HUES64 (cell line): ENCODE results near the gene GPR183.

Experiments used
- H3K27ac ChIP-seq: 2 replicates; pipeline ENCODE4 v1.7.0; 2013; ENCODE audit warnings: low read depth, low read length, inconsistent platforms
- H3K27me3 ChIP-seq: 2 replicates; pipeline ENCODE4 v1.6.1; 2013; ENCODE audit warnings: mild to moderate bottlenecking, low read length; ENCODE audit not compliant: insufficient read depth
- H3K36me3 ChIP-seq: 2 replicates; pipeline ENCODE4 v1.6.1; 2013; ENCODE audit warnings: mild to moderate bottlenecking, low read length; ENCODE audit not compliant: insufficient read depth
- H3K4me1 ChIP-seq: 2 replicates; pipeline ENCODE4 v1.6.1; 2013; ENCODE audit warnings: mild to moderate bottlenecking, low read length, moderate library complexity; ENCODE audit not compliant: insufficient read depth
- H3K4me3 ChIP-seq: 2 replicates; pipeline ENCODE4 v1.5.1; 2013; ENCODE audit warnings: mild to moderate bottlenecking, low read length, moderate library complexity
- H3K9ac ChIP-seq: 2 replicates; pipeline ENCODE4 v1.6.1; 2013; ENCODE audit warnings: mild to moderate bottlenecking, low read depth, low read length
- H3K9me3 ChIP-seq: 2 replicates; pipeline ENCODE4 v1.6.1; 2013; ENCODE audit warnings: low read depth, low read length; ENCODE audit not compliant: insufficient read depth
- WGBS: fragments of 150-250, 120-280 bp; methylation state at CpG from one replicate; pipeline ENCODE4 v1.1.7; 2013; ENCODE audit warnings: missing lambda C conversion rate; 5-methylcytosine and 5-hydroxymethylcytosine counted together

Gene GPR183

DNA sequence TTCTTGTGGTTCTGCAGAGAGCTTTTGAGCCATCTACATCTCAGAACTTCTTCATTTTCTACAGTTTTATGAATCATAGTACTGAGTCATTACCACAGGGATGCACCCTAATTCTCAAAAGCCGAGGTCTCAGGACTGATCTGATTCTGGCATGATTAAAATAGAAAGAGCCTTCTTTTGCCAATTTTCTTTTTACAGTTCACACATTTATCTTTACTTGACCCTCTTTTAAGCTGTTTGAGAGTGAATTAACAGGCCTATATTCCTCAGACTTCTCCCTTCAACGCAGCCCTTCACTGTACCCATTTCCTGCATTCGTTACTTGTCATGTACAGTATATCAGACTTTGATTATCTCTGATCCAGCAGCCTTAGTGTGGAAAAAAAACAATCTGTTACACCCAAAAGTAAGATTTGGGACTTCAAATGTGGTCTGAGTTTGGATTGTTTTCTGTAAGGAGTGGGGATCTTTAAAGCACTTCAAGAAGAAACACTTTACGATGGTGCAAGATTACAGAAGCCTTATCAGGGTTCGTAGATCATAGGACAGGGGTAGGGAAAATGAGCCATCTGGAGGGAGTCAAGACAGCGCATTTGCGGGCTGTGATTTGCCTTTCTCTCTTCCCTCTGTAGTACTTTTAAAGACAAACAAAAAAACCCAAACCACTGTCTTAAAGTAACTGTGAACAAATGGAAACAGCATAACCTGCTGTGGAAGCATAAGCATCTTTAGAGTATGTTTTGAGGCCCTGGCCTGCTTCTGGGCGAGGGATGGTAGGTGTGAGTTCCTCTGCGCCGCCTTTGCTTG, 15.3 kb upstream of the GPR183 start:
- Histone ChIP-seq H3K9me3 (no peaks in the 10 kb centered on the region), H3K27ac (no peak overlapping the region), H3K9ac (no peak overlapping the region), H3K4me1 (no peaks in the 10 kb centered on the region), H3K4me3 (no peak overlapping the region), H3K27me3 (no peaks in the 10 kb centered on the region), H3K36me3 (peaks cover 14% of the 10 kb centered on the region)
- 89% methylated on average over 10 of the region's 10 CpGs for WGBS

DNA sequence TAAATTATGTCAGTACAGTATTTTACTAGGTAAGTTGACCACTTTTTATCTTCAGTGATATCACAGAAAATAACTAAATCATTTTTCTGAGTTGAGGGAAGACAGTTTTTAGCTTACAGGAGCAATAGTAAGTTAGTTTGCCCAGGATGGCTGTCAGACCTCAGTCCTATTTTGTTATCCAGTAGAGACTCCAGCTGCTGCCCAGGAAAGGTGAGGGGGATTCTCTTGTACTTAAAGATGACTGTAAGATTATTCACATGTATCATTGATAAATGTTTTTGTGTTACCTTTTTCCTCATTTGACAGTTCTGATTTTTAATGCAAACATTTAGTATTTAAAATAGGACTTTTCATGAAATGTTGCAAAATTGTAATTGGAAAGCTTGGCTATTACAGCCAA, 14.5 kb upstream of the GPR183 start:
- Histone ChIP-seq H3K9me3 (no peaks in the 10 kb centered on the region), H3K4me1 (no peaks in the 10 kb centered on the region), H3K4me3 (no peak overlapping the region), H3K36me3 (peaks cover 14% of the 10 kb centered on the region), H3K27me3 (no peaks in the 10 kb centered on the region), H3K27ac (no peak overlapping the region), H3K9ac (no peak overlapping the region)

DNA sequence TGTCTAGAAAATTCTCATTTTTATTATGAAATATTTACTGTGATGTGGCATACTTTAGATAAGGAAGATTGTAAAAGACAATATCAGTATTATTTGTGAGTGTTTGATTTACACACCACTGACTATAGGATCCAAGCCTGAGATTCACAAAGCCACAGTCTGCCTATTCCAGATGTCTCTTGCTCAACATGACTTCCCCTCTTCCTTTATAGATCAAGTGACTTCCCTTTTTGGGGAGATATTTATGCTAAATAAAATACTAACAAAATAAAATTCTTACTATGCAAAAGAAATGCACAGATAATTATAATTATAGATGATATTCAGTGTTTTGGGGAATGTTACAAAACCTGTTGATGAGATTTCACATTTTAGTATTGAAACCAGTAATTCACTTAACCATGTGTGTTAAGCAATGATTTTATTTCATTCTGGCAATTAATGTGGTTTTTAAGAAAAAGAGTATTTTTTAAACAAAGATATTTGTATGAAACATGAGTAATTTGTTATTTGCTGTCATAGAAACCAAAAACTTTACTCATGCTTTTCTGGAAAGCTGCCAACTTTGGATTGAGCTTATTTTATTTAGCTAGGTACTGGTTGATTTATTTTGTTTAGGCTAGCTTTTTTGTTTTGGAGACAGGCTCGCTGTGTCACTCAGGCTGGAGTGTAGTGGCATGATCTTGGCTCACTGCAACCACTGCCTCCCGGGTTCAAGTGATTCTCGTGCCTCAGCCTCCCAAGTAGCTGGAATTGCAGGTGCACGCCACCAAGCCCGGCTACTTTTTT, 13.7 kb upstream of the GPR183 start:
- Histone ChIP-seq H3K9me3 (no peaks in the 10 kb centered on the region), H3K27me3 (no peaks in the 10 kb centered on the region), H3K9ac (no peak overlapping the region), H3K36me3 (peaks cover 11% of the 10 kb centered on the region), H3K4me1 (no peaks in the 10 kb centered on the region), H3K4me3 (no peak overlapping the region), H3K27ac (no peak overlapping the region)
- 94% methylated on average over 5 of the region's 5 CpGs for WGBS

DNA sequence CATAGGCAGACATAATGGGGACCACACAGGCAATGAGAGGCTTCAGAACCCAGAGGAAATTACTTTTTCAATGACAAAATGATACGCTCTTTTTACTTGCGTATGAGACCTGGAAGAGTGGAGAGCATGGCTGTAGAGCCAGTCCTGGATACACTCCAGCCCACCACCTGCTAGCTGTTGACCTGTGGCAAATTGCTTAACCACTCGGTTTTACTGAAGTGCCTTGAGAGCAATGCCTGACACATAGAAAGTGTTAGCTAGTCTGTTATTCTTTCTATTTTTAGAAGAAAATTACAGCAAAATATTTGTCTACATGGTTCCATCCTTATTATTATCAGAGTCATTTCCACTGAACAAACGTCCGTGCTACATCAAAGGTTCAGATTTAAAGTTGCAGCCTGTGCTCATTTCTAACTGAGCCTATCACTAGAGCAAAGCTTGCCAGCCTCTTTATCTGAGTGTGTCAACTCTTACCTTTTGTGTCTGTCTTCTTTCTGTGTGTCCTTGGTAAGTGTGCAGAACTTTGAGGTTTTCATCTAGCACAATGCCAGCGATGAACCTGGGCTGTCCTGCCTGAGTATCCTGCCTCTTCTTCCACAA, 9.6 kb upstream of the GPR183 start:
- WGBS = 95% methylated on average over 6 of the region's 6 CpGs
- Histone ChIP-seq H3K27me3 (no peaks in the 10 kb centered on the region), H3K4me3 (no peak overlapping the region), H3K9me3 (no peaks in the 10 kb centered on the region), H3K36me3 (peaks cover 4% of the 10 kb centered on the region; the same call in 1 of the 2 replicates), H3K9ac (no peak overlapping the region), H3K27ac (no peak overlapping the region), H3K4me1 (peaks cover 12% of the 10 kb centered on the region)

DNA sequence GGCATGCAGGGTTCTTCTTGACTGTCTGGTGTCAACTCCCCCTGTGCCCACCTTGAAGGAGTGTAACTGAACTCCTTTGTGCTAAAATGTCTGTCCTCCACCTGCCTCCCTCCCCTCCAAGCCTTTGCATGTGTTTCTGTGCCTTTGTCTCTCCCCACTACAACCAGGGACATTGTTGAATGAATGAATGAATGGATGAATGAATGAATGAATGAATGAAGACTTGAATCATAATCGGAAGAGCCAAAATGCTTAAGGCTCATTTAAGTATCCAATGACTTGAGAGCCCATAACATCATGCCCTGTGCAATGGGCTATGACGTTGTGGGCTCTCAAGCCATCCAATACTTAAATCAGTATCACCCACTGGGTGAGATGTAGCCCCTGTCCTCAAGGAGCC, 9.0 kb upstream of the GPR183 start:
- H3K4me1 ChIP-seq = peaks cover 12% of the 10 kb centered on the region
- H3K9ac ChIP-seq = no peak overlapping the region
- H3K27ac ChIP-seq = no peak overlapping the region
- H3K27me3 ChIP-seq = no peaks in the 10 kb centered on the region
- peaks cover 4% of the 10 kb centered on the region; the same call in 1 of the 2 replicates for H3K36me3 ChIP-seq
- WGBS = 95% methylated on average over 2 of the region's 2 CpGs
- H3K4me3 ChIP-seq = no peak overlapping the region
- no peaks in the 10 kb centered on the region for H3K9me3 ChIP-seq

DNA sequence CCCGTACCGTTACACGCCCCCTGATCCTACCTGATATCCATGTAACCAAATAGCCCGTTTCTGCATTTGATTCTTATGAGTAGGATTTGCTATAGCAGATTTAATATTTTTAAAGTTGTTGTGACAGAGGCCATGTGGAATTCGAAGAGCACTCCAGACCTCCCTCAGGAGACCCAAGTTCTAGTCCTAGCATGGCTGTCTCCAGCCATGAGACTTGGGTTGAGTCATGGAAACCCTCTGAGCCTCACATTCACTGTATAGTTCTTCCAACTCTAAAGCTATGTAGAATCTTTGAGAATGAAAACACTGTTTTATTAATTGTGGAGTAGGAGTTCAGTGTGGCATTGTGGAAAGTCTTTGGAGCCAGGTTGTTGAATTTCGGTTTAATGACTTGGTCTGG, 8.0 kb upstream of the GPR183 start:
- Histone ChIP-seq H3K9me3 (no peaks in the 10 kb centered on the region), H3K9ac (no peak overlapping the region), H3K27ac (no peak overlapping the region), H3K4me1 (peaks cover 19% of the 10 kb centered on the region), H3K27me3 (no peaks in the 10 kb centered on the region), H3K36me3 (peaks cover 4% of the 10 kb centered on the region; the same call in 1 of the 2 replicates), H3K4me3 (no peak overlapping the region)
- WGBS = 92% methylated on average over 6 of the region's 6 CpGs

DNA sequence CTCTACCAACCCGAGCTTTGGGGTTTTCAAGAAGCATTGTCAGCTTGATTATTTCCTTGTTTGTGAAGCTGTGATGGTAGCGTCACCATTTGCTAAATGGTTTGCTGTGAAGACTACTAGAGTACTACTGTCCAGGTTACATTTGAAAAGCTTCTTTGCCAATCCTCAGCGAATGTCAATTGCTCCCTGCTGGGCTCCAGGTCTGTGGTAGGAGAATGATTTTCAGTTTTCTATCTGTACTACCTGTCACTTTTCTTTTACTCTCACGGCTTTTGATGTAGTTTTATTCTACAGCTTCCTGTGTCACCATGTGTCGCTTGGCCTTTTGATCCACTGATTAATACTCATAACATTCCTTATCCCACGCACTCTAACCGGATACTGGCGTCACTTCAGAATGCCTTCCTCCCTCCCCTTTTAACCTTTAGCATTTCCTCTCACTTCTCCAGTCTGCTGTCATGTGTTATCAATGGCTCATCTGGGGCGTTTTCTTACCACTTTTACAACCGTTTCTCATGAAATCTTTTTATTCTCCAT, 7.5 kb upstream of the GPR183 start:
- Histone ChIP-seq H3K9ac (no peak overlapping the region), H3K4me3 (no peak overlapping the region), H3K27me3 (no peaks in the 10 kb centered on the region), H3K4me1 (peaks cover 19% of the 10 kb centered on the region), H3K36me3 (peaks cover 4% of the 10 kb centered on the region; the same call in 1 of the 2 replicates), H3K9me3 (no peaks in the 10 kb centered on the region), H3K27ac (no peak overlapping the region)
- 87% methylated on average over 10 of the region's 10 CpGs for WGBS

DNA sequence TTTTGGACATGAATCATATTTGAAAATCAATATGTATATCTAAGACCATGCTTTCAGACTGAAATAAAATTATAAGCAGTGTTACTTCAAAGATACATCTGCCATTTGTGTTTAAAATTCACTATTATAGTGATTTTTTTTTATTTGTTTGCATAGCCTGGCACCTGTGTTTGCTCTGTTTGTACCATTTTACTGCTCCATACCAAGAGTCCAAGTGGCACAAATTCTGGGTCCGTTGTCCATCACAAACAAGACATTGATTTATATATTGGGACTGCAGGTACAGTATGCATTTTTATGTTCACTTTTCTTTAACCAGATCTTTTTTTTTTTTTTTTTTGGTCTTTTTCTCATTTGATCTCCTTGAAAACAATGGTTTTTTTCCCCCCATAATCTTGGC, 6.7 kb upstream of the GPR183 start:
- Histone ChIP-seq H3K9ac (no peak overlapping the region), H3K27me3 (no peaks in the 10 kb centered on the region), H3K4me1 (peaks cover 19% of the 10 kb centered on the region), H3K27ac (no peak overlapping the region), H3K4me3 (no peak overlapping the region), H3K36me3 (peaks cover 3% of the 10 kb centered on the region; the same call in 1 of the 2 replicates), H3K9me3 (no peaks in the 10 kb centered on the region)
- 92% methylated on average over 1 of the region's 1 CpG for WGBS

DNA sequence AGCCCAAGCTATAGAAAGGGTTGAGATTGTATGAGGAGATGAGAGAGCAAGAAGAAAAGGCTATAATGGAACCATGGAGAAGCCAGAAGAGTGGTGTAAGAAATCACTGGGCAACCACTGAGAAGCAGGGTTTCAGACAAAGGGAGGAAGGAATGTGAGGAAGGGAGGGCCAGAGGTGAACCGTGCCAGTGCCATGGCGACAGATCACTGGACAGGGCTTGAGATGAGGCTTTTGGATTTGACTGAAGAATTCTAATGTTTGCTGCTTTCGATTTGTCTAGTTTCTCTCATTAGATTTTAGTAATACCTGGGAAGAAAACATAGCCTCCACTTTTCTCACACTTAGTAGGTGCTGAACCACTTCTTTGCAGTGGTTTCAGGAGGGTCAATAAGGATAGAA, 6.3 kb upstream of the GPR183 start:
- peaks cover 19% of the 10 kb centered on the region for H3K4me1 ChIP-seq
- no peaks in the 10 kb centered on the region for H3K27me3 ChIP-seq
- no peak overlapping the region for H3K9ac ChIP-seq
- 87% methylated on average over 3 of the region's 3 CpGs for WGBS
- H3K27ac ChIP-seq = no peak overlapping the region
- H3K9me3 ChIP-seq = no peaks in the 10 kb centered on the region
- no peak overlapping the region for H3K4me3 ChIP-seq
- H3K36me3 ChIP-seq = no peaks in the 10 kb centered on the region; the same call in 1 of the 2 replicates

DNA sequence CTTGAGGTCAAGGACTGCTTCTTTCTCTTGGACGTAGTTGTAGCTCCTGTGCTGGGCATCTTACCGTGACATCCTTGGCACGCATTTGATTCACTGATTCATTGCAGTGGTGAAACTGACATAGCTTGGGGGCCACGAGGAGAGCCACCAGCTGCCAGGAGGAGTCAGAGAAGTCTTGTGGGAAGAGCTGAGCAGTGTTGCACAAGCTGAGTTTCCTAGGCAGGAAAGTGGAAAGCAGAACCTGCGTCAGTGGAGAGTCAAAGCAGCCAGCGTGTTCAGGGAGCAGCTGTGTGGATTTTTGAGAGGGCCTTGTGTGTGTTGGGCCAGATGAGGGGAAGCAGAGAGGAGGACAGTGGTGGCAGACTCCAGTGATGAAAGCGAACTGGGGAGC, 5.3 kb upstream of the GPR183 start:
- Histone ChIP-seq H3K4me3 (no peak overlapping the region), H3K27ac (no peak overlapping the region), H3K27me3 (no peaks in the 10 kb centered on the region), H3K36me3 (no peaks in the 10 kb centered on the region; the same call in 1 of the 2 replicates), H3K4me1 (peaks cover 25% of the 10 kb centered on the region), H3K9me3 (no peaks in the 10 kb centered on the region), H3K9ac (no peak overlapping the region)
- 94% methylated on average over 7 of the region's 7 CpGs for WGBS
